Neural crest cell (in vitro differentiated cells): ENCODE results near the gene AP3M1. TPM values are rescaled to one million over a fixed set of nuclear protein-coding genes. Genes with fewer than 3 reads are reported as not detected.

Experiments used
- DNase-seq: peaks from one replicate; pipeline ENCODE4 v3.0.0; 2021; ENCODE audit warnings: low read depth, mixed read lengths, low spot score
- H3K27ac Mint-ChIP-seq: one replicate; pipeline ENCODE4 v1.8.0; 2021; ENCODE audit warnings: mild to moderate bottlenecking, mixed read lengths; ENCODE audit not compliant: unreplicated experiment
- H3K27me3 Mint-ChIP-seq: 2 replicates; pipeline ENCODE4 v1.8.0; 2021; ENCODE audit warnings: low read depth, mild to moderate bottlenecking, mixed read lengths
- H3K36me3 Mint-ChIP-seq: 2 replicates; pipeline ENCODE4 v1.8.0; 2021; ENCODE audit warnings: low read depth, mild to moderate bottlenecking, mixed read lengths
- H3K4me1 Mint-ChIP-seq: 2 replicates; pipeline ENCODE4 v1.8.0; 2021; ENCODE audit warnings: mixed read lengths
- H3K4me3 Mint-ChIP-seq: one replicate; pipeline ENCODE4 v1.8.0; 2021; ENCODE audit warnings: mild to moderate bottlenecking, mixed read lengths
- H3K9me3 Mint-ChIP-seq: 2 replicates; pipeline ENCODE4 v1.8.0; 2021; ENCODE audit warnings: mixed read lengths
- CTCF ChIP-seq: fragments of 200-600 bp; sonication (generic); conservative IDR thresholded peaks from 2 replicates; pipeline ENCODE4 v1.5.0; 2021; ENCODE audit warnings: antibody characterized with exemption, mild to moderate bottlenecking
- total RNA-seq: library from RNA; stranded (reverse); gene quantifications from 2 replicates; pipeline ENCODE4 v1.2.1, GENCODE V29; 2021

Gene AP3M1
- total RNA-seq, 1 donor from 2014 or later, result 69.5 TPM

- no peak overlapping the region for H3K4me3 Mint-ChIP-seq
- H3K27ac Mint-ChIP-seq, result no peak overlapping the region
- H3K27me3 Mint-ChIP-seq, result no peaks in the 10 kb centered on the region
- H3K4me1 Mint-ChIP-seq, result no peaks in the 10 kb centered on the region
- peaks cover 7% of the 10 kb centered on the region for H3K36me3 Mint-ChIP-seq
- no peak for DNase-seq
- H3K9me3 Mint-ChIP-seq, result no peaks in the 10 kb centered on the region
- no peak for TF ChIP-seq CTCF
Observed at GRCh38 chr10:74118804-74119203, 31.8 kb downstream of the AP3M1 start.

- TF ChIP-seq CTCF, result no peak
- H3K27me3 Mint-ChIP-seq, result no peaks in the 10 kb centered on the region
- DNase-seq, result no peak
- no peaks in the 10 kb centered on the region for H3K9me3 Mint-ChIP-seq
- no peak overlapping the region for H3K4me3 Mint-ChIP-seq
- peaks cover 10% of the 10 kb centered on the region for H3K36me3 Mint-ChIP-seq
- no peaks in the 10 kb centered on the region for H3K4me1 Mint-ChIP-seq
- no peak overlapping the region for H3K27ac Mint-ChIP-seq
Observed at GRCh38 chr10:74117738-74118137, 32.9 kb downstream of the AP3M1 start.

GRCh38 chr10:74114041-74114448 lies 36.6 kb downstream of the AP3M1 start:
- no peak for TF ChIP-seq CTCF
- Mint-ChIP-seq H3K9me3 (no peaks in the 10 kb centered on the region), H3K27ac (no peak overlapping the region), H3K36me3 (peaks cover 13% of the 10 kb centered on the region), H3K4me1 (no peaks in the 10 kb centered on the region), H3K4me3 (no peak overlapping the region), H3K27me3 (no peaks in the 10 kb centered on the region)
- no peak for DNase-seq

- no peaks in the 10 kb centered on the region for H3K27me3 Mint-ChIP-seq
- H3K4me1 Mint-ChIP-seq, result no peaks in the 10 kb centered on the region
- no peak for DNase-seq
- H3K4me3 Mint-ChIP-seq, result no peak overlapping the region
- H3K27ac Mint-ChIP-seq, result no peak overlapping the region
- H3K9me3 Mint-ChIP-seq, result no peaks in the 10 kb centered on the region
- no peak for TF ChIP-seq CTCF
- peaks cover 13% of the 10 kb centered on the region for H3K36me3 Mint-ChIP-seq
Observed at GRCh38 chr10:74113546-74113945, 37.1 kb downstream of the AP3M1 start.

- H3K27me3 Mint-ChIP-seq, result no peaks in the 10 kb centered on the region
- peaks cover 16% of the 10 kb centered on the region for H3K36me3 Mint-ChIP-seq
- no peak for DNase-seq
- no peaks in the 10 kb centered on the region for H3K9me3 Mint-ChIP-seq
- no peak overlapping the region for H3K27ac Mint-ChIP-seq
- no peak for TF ChIP-seq CTCF
- H3K4me1 Mint-ChIP-seq, result no peaks in the 10 kb centered on the region
- no peak overlapping the region for H3K4me3 Mint-ChIP-seq
Observed at GRCh38 chr10:74111799-74112198, 38.8 kb downstream of the AP3M1 start.

GRCh38 chr10:74110120-74110519 lies 40.5 kb downstream of the AP3M1 start:
- no peak overlapping the region for H3K27ac Mint-ChIP-seq
- no peaks in the 10 kb centered on the region for H3K9me3 Mint-ChIP-seq
- TF ChIP-seq CTCF, result no peak
- no peak overlapping the region for H3K4me3 Mint-ChIP-seq
- no peak for DNase-seq
- peaks cover 16% of the 10 kb centered on the region for H3K36me3 Mint-ChIP-seq
- no peaks in the 10 kb centered on the region for H3K4me1 Mint-ChIP-seq
- no peaks in the 10 kb centered on the region for H3K27me3 Mint-ChIP-seq
